ENCODE data around the gene ATP10A.
A peak's percentile ranks its signal among the peaks of the same experiment; 100 is the strongest.

Gene ATP10A

DNA sequence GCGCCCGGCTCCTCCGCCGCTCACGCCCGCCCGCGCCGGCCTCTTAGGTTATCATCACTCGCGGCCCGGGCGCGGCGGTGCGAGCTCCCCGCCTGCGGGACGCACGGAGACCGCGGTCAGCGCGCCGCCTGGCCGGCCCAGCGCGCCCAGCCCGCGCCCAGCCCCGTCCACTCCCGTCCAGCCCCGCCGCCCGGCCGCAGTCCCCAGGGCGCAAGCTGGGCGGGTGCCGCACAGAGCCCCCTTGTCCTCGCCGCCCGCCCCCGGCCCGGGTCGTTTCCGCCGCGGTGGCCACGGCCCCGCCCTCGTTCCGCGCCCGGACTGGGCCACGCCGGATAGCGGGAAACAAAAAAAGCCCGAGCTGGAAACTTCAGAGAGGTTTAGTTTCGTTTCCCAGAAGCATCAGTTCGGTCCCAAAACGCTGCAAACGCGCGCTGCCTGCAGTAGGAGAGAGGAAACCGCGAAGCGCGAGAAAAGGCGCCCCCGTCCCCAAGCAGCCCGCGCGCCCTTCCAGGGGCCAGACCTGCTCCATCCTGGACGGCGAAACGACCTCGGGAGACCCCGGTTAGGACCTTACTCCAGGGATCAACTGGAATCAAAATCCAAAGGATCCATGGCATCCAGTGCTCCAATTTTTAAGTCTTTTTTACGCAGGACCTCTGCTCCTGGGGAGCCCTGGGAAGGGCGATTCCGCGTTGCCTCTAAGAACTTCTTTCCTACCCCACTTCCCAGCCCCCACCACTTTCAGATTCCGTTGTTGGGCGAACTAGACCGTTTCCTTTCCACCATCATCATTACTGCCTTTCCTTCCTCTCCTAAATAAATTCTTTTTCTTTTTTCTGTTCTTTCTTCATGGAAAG, at the start of gene ATP10A:
TSS of gene ATP10A (minus strand) at position 217 of the 857 bp plus-strand sequence. CDS start 231 bp downstream, outside the sequence.
- DNase-seq: peak; percentile 48

GRCh38 chr15:25912035-25912434, 48.9 kb upstream of the ATP10A start:
- DNase-seq: no peak

GRCh38 chr15:25910832-25911231, 47.7 kb upstream of the ATP10A start:
- DNase-seq: no peak

DNA sequence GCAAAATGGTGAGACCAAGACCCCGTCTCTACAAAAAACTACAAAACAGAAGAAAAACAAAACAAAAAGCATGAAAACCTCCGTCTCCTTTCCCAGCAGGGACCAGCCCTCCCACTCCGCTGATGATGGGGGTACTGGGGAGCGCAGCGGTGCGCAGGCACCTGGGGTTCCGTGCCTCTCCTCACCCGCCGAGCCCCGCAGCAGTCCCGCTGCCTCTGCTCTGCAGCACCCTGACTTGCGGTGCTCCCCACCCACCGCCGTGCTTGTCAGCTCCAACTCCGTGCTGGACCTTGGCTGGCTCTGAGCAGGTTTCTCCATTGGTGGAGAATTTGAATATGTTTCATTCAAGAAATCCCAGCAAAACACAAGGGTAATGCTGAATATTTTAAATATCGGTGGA, 46.7 kb upstream of the ATP10A start:
- no peak for DNase-seq

- no peak for DNase-seq
These were observed 46.2 kb upstream of the ATP10A start for GRCh38 chr15:25909325-25909724.

- DNase-seq: peak; percentile 39
These were observed 42.0 kb upstream of the ATP10A start for GRCh38 chr15:25905140-25905539.

DNA sequence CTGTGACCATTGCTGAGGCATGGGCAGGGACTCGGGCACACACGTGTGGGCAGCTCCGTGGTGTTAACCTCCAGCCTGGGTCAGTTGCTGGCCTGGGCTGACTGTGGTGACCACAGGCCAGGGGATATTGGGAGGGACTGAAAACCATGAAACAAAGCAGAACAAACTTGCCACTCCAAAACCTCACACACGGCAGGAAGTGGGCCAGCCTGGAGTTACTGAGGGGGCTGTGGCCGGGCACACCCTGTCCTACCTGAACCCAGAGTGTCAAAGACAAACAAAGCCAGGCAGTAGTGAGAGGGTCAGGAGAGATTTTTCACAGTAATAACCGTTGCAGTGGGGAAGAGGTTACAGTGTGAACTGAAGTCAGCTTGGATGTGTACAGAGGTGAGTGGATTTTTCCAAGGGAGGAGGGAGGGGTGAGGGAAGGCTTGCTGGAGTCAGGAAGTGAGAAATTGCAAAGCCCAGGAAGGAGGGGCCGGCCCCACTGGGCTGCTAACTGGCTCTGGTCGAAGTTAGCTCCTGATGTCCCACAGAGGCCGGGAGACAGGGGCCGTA, 40.0 kb upstream of the ATP10A start:
- DNase-seq: no peak

DNA sequence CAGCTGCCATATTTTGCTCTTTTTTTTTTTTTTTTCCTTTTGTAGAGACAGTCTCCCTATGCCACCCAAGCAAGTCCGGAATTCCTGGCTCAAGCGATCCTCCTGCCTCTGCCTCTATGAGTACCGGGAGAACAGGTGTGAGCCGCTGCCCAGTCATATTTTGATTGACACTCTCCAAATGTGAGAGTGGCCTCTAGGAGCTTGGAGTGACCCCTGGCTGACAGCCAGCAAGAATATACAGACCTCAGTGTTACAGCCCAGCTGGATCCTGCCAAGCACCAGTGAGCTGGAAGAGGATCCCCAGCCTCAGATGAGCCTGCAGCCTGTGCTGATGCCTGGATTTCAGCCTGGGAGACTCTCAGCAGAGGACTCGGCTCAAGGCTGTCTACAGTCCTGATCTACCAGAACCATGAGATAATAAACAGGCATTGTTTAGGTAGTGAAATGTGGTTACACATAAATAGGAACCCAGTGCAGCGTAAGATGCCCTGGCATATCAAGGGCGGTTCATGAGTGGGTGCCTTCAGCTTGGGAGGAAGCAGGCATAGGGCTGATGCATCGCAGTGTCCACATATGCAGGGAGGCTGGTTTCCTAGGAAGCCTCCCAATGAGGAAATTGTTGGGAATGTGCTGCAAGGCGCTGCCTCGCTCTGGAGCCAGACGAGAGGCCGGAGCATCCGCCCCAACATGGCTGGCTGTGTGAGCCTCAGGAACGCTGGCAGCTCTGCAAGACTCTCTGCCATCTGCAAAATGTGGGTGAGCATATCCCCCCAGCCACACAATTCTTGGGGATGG, 38.9 kb upstream of the ATP10A start:
- no peak for DNase-seq

DNA sequence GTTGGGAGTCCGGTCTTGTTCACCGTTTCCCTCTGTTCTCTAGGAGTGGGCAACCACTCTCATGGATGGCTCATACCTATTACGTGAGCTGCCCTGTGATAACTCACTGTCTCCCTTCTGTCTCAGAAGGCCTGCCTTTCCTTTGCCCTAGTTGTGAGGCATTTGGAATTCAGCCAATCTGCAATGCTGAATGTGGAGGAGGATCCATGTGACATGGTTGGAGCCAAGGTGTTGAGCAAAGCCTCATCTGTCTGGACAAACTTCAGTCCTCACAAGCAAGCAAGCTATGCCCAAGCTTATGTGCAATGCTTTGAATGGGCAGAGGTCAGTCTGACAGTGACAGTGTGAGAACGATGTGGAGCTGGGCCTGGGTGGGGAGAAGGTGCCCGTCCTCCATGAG, 37.8 kb upstream of the ATP10A start:
- DNase-seq: no peak

DNA sequence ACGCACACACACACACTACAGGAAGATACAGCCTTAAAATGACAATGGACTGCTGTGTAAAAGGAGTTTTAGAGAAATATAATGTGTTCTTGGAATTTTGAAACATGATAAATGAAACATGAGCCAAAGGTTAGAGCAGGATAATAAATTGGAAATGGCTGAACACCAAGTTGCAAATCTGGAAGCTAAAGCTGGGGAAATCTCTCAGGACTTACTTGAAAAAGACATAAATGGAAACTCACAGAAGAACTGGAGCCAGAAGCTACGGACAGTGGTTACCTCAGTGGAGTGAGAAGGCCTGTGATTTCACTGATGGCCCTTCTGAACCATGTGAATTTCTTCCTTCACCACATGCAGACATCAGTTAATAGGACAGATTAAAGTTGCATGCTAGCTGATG, 37.3 kb upstream of the ATP10A start:
- no peak for DNase-seq

- no peak for DNase-seq
These were observed 36.7 kb upstream of the ATP10A start for GRCh38 chr15:25899870-25900269.

DNA sequence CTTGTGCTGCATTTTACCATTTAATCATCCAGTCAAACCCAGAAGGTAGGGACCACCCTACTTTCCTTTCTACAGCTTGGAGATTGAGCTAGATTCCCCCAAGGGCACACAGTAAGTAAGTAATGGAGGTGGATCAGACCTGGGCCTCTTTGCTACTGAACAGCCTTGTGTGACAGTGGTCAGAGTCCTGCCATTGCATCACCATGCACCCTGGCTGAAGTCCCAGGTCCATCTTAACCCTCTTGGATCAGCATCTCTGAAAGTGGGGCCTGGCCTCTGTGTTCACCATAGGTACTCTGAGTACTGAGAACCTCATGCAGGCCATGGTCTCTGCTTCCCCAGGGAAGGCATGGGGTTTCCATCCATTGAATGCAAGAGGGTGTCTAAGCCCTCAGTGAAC, 34.5 kb upstream of the ATP10A start:
- no peak for DNase-seq

- DNase-seq: no peak
These were observed 31.3 kb upstream of the ATP10A start for GRCh38 chr15:25894371-25894902.

- DNase-seq: no peak
These were observed 30.5 kb upstream of the ATP10A start for GRCh38 chr15:25893596-25893995.

DNA sequence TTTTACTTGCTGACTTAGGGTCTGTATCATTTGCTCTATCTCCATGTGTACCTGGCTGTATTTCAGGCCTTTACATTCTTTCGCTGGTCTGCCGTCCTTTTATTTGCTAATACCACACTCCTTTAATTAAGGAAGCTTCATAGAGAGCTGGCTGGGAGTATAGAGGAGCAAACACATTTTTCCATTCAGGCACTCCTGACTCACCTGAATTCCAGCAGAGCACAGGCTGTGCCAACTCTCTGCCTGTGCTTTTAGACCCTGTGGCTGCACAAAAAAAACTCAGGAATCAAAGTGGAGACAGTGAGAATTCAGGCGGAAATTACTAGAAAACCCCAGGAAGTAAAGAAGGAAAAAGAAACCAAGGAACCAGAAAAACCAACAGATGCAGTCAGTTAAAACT, 29.0 kb upstream of the ATP10A start:
- no peak for DNase-seq

DNA sequence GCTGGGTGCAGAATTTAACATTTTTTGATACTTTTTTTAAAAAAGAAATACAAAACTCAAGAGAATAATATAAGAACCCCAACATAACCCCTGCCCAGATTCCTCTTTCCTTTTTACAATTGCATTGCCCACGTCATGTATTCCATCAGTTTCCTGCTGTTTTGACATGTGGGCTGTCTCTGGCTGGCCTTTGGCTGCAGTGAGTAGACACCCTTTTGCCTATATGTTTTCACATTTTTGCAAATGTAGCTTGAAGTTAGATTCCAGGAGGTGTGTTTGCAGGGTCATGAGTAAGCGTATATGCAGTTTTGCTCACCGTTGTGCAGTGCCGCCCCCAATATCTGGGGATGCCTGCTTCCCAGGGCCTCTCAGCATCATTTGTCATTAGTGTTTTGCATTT, 28.0 kb upstream of the ATP10A start:
- no peak for DNase-seq

DNA sequence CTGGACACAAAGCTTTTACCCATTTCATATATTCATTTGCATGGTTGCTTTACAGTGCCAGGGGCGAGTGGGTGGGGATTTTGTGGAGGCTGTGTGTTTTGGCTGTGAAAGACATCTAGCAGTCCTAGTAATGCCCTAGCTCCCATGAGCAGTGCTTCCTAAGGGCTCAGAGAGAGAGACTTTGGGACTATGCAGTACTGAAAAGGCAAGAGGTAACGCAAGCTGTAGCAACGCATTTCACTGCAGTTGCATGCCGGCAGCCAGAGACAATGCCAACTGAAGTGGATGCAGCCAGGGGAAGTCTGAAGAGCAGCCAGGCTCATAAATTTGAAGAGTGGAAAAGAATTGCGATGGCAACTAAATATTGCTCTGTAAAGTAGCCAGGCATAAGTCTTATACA, 27.4 kb upstream of the ATP10A start:
- DNase-seq: no peak

GRCh38 chr15:25887870-25888269, 24.7 kb upstream of the ATP10A start:
- no peak for DNase-seq

- DNase-seq: no peak
These were observed 23.5 kb upstream of the ATP10A start for GRCh38 chr15:25886498-25887140.

- no peak for DNase-seq
These were observed 21.2 kb upstream of the ATP10A start for GRCh38 chr15:25884370-25884769.

- no peak for DNase-seq
These were observed 20.5 kb upstream of the ATP10A start for GRCh38 chr15:25883463-25884259.

DNA sequence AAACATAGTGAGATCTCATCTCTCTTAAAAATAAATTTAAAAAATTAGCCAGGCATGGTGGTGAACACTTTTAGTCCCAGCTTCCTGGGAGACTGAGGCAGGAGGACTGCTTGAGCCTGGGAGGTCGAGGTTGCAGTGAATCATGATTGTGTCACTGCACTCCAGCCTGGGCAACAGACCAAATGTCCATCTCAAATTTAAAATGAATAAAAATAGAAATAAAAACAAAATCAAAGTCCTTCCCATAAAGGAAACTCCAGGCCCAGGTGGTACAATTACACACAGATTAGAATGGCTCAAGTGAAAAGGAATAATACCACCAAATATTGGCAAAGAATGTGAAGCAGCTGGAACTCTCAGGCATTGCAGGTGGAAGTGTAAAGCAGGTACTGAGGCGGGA, 19.3 kb upstream of the ATP10A start:
- no peak for DNase-seq

Measured in activated naive CD4-positive, alpha-beta T cell treated with Interleukin-2 at 50 U/mL for 16 hours (primary cell).